HEK293T (cell line): ENCODE data around the gene SPPL2A.

ENCODE experiments used
- CTCF ChIA-PET: fragments of 350-600 bp; formaldehyde crosslinking; extraction: SDS; loops from one replicate; lab custom pipeline; 2021; ENCODE audit warnings: antibody characterized with exemption, inconsistent platforms; lab: Yijun Ruan, JAX
- POLR2A ChIA-PET: fragments of 350-600 bp; formaldehyde crosslinking; extraction: SDS; loops from one replicate; lab custom pipeline; 2020; ENCODE audit warnings: antibody characterized with exemption, inconsistent platforms; lab: Yijun Ruan, JAX
- DNase-seq: peaks from one replicate; pipeline ENCODE4 v3.0.0; 2012; ENCODE audit warnings: mixed read lengths; ENCODE audit errors: extremely low spot score
- ARNT ChIP-seq: fragments of 450-650 bp; IDR thresholded peaks from 2 replicates; pipeline ENCODE4 v1.6.1; 2017; ENCODE audit warnings: mild to moderate bottlenecking
- BHLHE40 ChIP-seq: fragments of 450-650 bp; IDR thresholded peaks from 2 replicates; pipeline ENCODE4 v1.6.1; 2016; ENCODE audit warnings: mild to moderate bottlenecking, moderate library complexity, borderline replicate concordance
- CTBP1 ChIP-seq: fragments of 450-650 bp; IDR thresholded peaks from 2 replicates; pipeline ENCODE4 v1.6.1; 2016; ENCODE audit warnings: borderline replicate concordance
- ELF4 ChIP-seq: fragments of 450-650 bp; IDR thresholded peaks from 2 replicates; pipeline ENCODE4 v1.6.1; 2017; ENCODE audit warnings: antibody characterized with exemption
- FOXA1 ChIP-seq: fragments of 450-650 bp; IDR thresholded peaks from 2 replicates; pipeline ENCODE4 v1.6.1; 2016; ENCODE audit warnings: mild to moderate bottlenecking
- FOXK2 ChIP-seq: fragments of 450-650 bp; IDR thresholded peaks from 2 replicates; pipeline ENCODE4 v1.6.1; 2016; ENCODE audit warnings: mild to moderate bottlenecking
- FOXM1 ChIP-seq: fragments of 450-650 bp; IDR thresholded peaks from 2 replicates; pipeline ENCODE4 v1.6.1; 2017; ENCODE audit warnings: mild to moderate bottlenecking, borderline replicate concordance
- HDGF ChIP-seq: fragments of 450-650 bp; IDR thresholded peaks from 2 replicates; pipeline ENCODE4 v1.6.1; 2017; ENCODE audit warnings: antibody characterized with exemption, borderline replicate concordance
- L3MBTL2 ChIP-seq: fragments of 450-650 bp; conservative IDR thresholded peaks from 2 replicates; pipeline ENCODE4 v1.6.1; 2016; ENCODE audit warnings: mild to moderate bottlenecking
- LEF1 ChIP-seq: fragments of 450-650 bp; IDR thresholded peaks from 2 replicates; pipeline ENCODE4 v1.6.1; 2017; ENCODE audit warnings: mild to moderate bottlenecking, borderline replicate concordance
- NFRKB ChIP-seq: fragments of 450-650 bp; IDR thresholded peaks from 2 replicates; pipeline ENCODE4 v1.6.1; 2016; ENCODE audit warnings: mild to moderate bottlenecking, moderate library complexity
- PKNOX1 ChIP-seq: fragments of 450-650 bp; IDR thresholded peaks from 2 replicates; pipeline ENCODE4 v1.6.1; 2016
- SP1 ChIP-seq: fragments of 450-650 bp; IDR thresholded peaks from 2 replicates; pipeline ENCODE4 v1.6.1; 2017
- SUZ12 ChIP-seq: fragments of 450-650 bp; IDR thresholded peaks from 2 replicates; pipeline ENCODE4 v1.6.1; 2016; ENCODE audit warnings: mild to moderate bottlenecking
- TARDBP ChIP-seq: fragments of 450-650 bp; IDR thresholded peaks from 2 replicates; pipeline ENCODE4 v1.6.1; 2016
- ZNF384 ChIP-seq: fragments of 450-650 bp; IDR thresholded peaks from 2 replicates; pipeline ENCODE4 v1.6.1; 2016

SPPL2A gene

GRCh38 chr15:50686469-50687301 lies 78.8 kb downstream of the SPPL2A start, which contains the start of gene TRPM7:
Gene TRPM7 (minus strand): TSS chr15:50686797. CDS start chr15:50686533, 264 bp downstream.
- peak; percentile 54; the same call in 1 of the 2 replicates for TF ChIP-seq FOXM1
- no peak for TF ChIP-seq BHLHE40
- no peak for TF ChIP-seq FOXK2
- TF ChIP-seq L3MBTL2 = peak; percentile 72
- POLR2A ChIA-PET = no interaction called here
- peak; percentile 73 for DNase-seq
- CTCF ChIA-PET = no interaction called here

- ChIA-PET CTCF (no interaction called here), POLR2A (no interaction called here)
- peak; percentile 42 for DNase-seq
- TF ChIP-seq ARNT = no peak
- TF ChIP-seq SUZ12 = no peak
- no peak for TF ChIP-seq FOXA1
- no peak for TF ChIP-seq ZNF384
- no peak for TF ChIP-seq FOXM1
- TF ChIP-seq FOXK2 = no peak
- TF ChIP-seq NFRKB = no peak
- TF ChIP-seq L3MBTL2 = no peak; the same call in none of the 2 replicates
- TF ChIP-seq SP1 = no peak
- TF ChIP-seq BHLHE40 = no peak
- TF ChIP-seq PKNOX1 = no peak
- no peak for TF ChIP-seq ELF4
- TF ChIP-seq HDGF = no peak
- TF ChIP-seq TARDBP = no peak
- TF ChIP-seq LEF1 = no peak
- no peak for TF ChIP-seq CTBP1
Measured at GRCh38 chr15:50685976-50686468, 79.5 kb downstream of the SPPL2A start.

GRCh38 chr15:50685191-50685975 lies 80.1 kb downstream of the SPPL2A start:
- no peak for DNase-seq
- ChIA-PET POLR2A (no interaction called here), CTCF (no interaction called here)
- TF ChIP-seq BHLHE40 = no peak
- TF ChIP-seq PKNOX1 = no peak
- no peak for TF ChIP-seq ZNF384
- TF ChIP-seq SUZ12 = no peak
- no peak for TF ChIP-seq NFRKB
- TF ChIP-seq FOXM1 = no peak
- TF ChIP-seq TARDBP = no peak
- TF ChIP-seq HDGF = no peak
- TF ChIP-seq ELF4 = no peak
- TF ChIP-seq FOXK2 = no peak
- no peak for TF ChIP-seq LEF1
- TF ChIP-seq CTBP1 = no peak
- TF ChIP-seq FOXA1 = no peak
- TF ChIP-seq L3MBTL2 = no peak
- no peak for TF ChIP-seq SP1
- no peak for TF ChIP-seq ARNT

- CTCF ChIA-PET = no interaction called here
- POLR2A ChIA-PET = no interaction called here
- no peak for TF ChIP-seq CTBP1
- TF ChIP-seq FOXM1 = no peak
- TF ChIP-seq BHLHE40 = no peak
- TF ChIP-seq ZNF384 = no peak
- TF ChIP-seq L3MBTL2 = no peak
- TF ChIP-seq TARDBP = no peak
- TF ChIP-seq NFRKB = no peak
- TF ChIP-seq ARNT = no peak
- no peak for TF ChIP-seq ELF4
- TF ChIP-seq LEF1 = no peak
- TF ChIP-seq SUZ12 = no peak
- no peak for TF ChIP-seq SP1
- TF ChIP-seq HDGF = no peak
- TF ChIP-seq FOXA1 = no peak
- no peak for TF ChIP-seq PKNOX1
- TF ChIP-seq FOXK2 = no peak
Measured at GRCh38 chr15:50681467-50681866, 84.0 kb downstream of the SPPL2A start.

GRCh38 chr15:50676799-50677483 lies 88.6 kb downstream of the SPPL2A start:
- no peak for TF ChIP-seq L3MBTL2
- POLR2A ChIA-PET = no interaction called here
- no peak for DNase-seq
- CTCF ChIA-PET = interaction anchor here (0.7 to 0.8 kb wide), 2 partner anchors 53 to 200 kb away, joined by 4 to 6 read pairs; no protein-coding TSS in a partner anchor

More at GRCh38 chr15:50681467-50681866, 84.0 kb downstream of the SPPL2A start:
- DNase-seq = no peak
